ENCODE results near the gene SEPTIN2. TPM values are rescaled to one million over a fixed set of nuclear protein-coding genes. Genes with fewer than 3 reads are reported as not detected.
A peak's percentile ranks its signal among the peaks of the same experiment; 100 is the strongest.

Gene SEPTIN2
- total RNA-seq, 1 donor from 2014 or later: 487 TPM

GRCh38 chr2:241334813-241335212 lies 19.1 kb downstream of the SEPTIN2 start:
- H3K27me3 Mint-ChIP-seq (ENCODE audit: unreplicated experiment): peaks cover 2% of the 10 kb centered on the region
- no peak for DNase-seq (ENCODE audit: low spot score)
- peaks cover 28% of the 10 kb centered on the region for H3K36me3 Mint-ChIP-seq (ENCODE audit: low read depth, unreplicated experiment)
- no peaks in the 10 kb centered on the region for H3K4me1 Mint-ChIP-seq (ENCODE audit: unreplicated experiment)
- no peak overlapping the region for H3K4me3 Mint-ChIP-seq (ENCODE audit: unreplicated experiment)
- H3K9me3 Mint-ChIP-seq (ENCODE audit: unreplicated experiment): no peaks in the 10 kb centered on the region
- no peak for TF ChIP-seq CTCF (IDR thresholded peaks at IDR 0.05; ENCODE audit: unreplicated experiment)
- no peak overlapping the region for H3K27ac Mint-ChIP-seq (ENCODE audit: unreplicated experiment)

DNA sequence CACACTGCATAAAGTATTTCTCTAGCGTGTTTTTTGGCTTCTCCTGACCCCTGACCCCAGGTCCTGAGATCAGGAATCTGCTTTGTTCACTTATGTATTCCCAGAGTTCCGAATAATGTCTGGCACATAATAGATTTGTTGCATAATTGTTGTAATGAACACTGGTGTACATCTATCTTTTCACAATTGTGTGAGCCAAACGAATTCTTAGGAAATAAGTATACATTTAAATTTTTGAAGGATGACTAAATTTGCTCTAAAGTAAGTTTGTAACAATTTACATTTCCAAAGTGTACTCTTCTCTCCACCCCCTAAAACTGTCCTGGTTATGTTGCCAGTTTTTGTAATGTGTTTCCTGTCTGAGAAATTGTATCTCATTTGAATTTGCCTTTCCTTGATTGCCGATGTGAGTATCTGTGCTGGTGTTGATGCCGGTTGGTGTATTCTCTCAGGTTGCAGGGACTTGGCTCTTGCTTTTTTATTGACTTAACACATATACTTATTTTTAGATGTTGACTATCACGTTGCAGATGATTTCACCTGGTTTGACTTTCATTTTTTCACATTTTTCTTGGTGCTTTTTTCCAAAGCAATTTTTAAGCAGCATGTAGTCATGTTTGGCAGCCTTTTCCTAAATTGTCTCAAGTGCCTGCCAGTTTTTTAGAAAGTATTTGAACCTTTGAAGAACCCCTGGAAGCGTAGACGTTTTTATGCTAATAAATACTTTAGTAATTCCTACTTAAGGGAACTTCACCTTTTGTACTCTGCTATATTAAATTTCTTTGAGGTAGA lies 24.3 kb downstream of the SEPTIN2 start:
- peaks cover 42% of the 10 kb centered on the region for H3K36me3 Mint-ChIP-seq (ENCODE audit: low read depth, unreplicated experiment)
- no peaks in the 10 kb centered on the region for H3K4me1 Mint-ChIP-seq (ENCODE audit: unreplicated experiment)
- peaks cover 2% of the 10 kb centered on the region for H3K27me3 Mint-ChIP-seq (ENCODE audit: unreplicated experiment)
- H3K9me3 Mint-ChIP-seq (ENCODE audit: unreplicated experiment): no peaks in the 10 kb centered on the region
- no peak overlapping the region for H3K27ac Mint-ChIP-seq (ENCODE audit: unreplicated experiment)
- TF ChIP-seq CTCF (IDR thresholded peaks at IDR 0.05; ENCODE audit: unreplicated experiment): no peak
- DNase-seq (ENCODE audit: low spot score): no peak
- H3K4me3 Mint-ChIP-seq (ENCODE audit: unreplicated experiment): no peak overlapping the region

DNA sequence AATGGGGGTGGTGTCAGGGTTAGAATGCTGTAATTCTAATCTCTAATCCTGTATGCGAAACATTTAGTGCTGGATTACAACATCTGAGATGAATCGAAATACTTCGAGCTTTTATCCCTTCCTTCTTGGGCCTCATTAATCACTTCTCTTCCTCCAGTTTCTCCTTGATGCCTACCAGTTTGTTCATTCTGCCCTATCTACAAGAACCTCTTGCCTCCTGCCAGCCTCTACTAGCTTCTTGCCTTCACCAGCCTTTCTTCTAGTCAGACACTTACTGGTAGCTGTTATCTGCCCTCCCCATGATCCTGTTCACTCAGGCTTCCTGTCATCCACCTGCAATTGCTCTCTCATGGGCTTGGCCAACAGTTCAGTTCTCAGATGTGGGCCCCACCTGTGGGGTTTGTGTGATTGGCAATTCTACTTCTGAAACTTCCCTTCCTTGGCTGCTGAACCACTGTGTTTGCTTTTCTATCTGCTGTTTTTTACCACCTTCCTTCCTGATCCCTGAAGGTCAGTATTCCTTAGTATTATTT lies 25.0 kb downstream of the SEPTIN2 start:
- Mint-ChIP-seq H3K4me1 (ENCODE audit: unreplicated experiment) (no peaks in the 10 kb centered on the region), H3K9me3 (ENCODE audit: unreplicated experiment) (no peaks in the 10 kb centered on the region), H3K4me3 (ENCODE audit: unreplicated experiment) (no peak overlapping the region), H3K27ac (ENCODE audit: unreplicated experiment) (no peak overlapping the region), H3K36me3 (ENCODE audit: low read depth, unreplicated experiment) (peaks cover 48% of the 10 kb centered on the region), H3K27me3 (ENCODE audit: unreplicated experiment) (peaks cover 2% of the 10 kb centered on the region)
- no peak for TF ChIP-seq CTCF (IDR thresholded peaks at IDR 0.05; ENCODE audit: unreplicated experiment)
- DNase-seq (ENCODE audit: low spot score): no peak

- no peak for TF ChIP-seq CTCF (IDR thresholded peaks at IDR 0.05; ENCODE audit: unreplicated experiment)
- Mint-ChIP-seq H3K4me1 (ENCODE audit: unreplicated experiment) (no peaks in the 10 kb centered on the region), H3K27me3 (ENCODE audit: unreplicated experiment) (no peaks in the 10 kb centered on the region), H3K4me3 (ENCODE audit: unreplicated experiment) (no peak overlapping the region), H3K36me3 (ENCODE audit: low read depth, unreplicated experiment) (peaks cover 57% of the 10 kb centered on the region), H3K9me3 (ENCODE audit: unreplicated experiment) (no peaks in the 10 kb centered on the region), H3K27ac (ENCODE audit: unreplicated experiment) (no peak overlapping the region)
- DNase-seq (ENCODE audit: low spot score): no peak
These were observed 29.4 kb downstream of the SEPTIN2 start for GRCh38 chr2:241344925-241345651.

GRCh38 chr2:241349941-241350340 lies 34.2 kb downstream of the SEPTIN2 start:
- no peak overlapping the region for H3K27ac Mint-ChIP-seq (ENCODE audit: unreplicated experiment)
- H3K4me3 Mint-ChIP-seq (ENCODE audit: unreplicated experiment): peak overlapping the region; percentile 66

More at GRCh38 chr2:241349941-241350340, 34.2 kb downstream of the SEPTIN2 start:
- Mint-ChIP-seq H3K36me3 (ENCODE audit: low read depth, unreplicated experiment) (peaks cover 49% of the 10 kb centered on the region), H3K9me3 (ENCODE audit: unreplicated experiment) (no peaks in the 10 kb centered on the region), H3K4me1 (ENCODE audit: unreplicated experiment) (peaks cover 6% of the 10 kb centered on the region), H3K27me3 (ENCODE audit: unreplicated experiment) (peaks cover 2% of the 10 kb centered on the region)
- DNase-seq (ENCODE audit: low spot score): no peak
- no peak for TF ChIP-seq CTCF (IDR thresholded peaks at IDR 0.05; ENCODE audit: unreplicated experiment)
